Kidney (tissue), 14 donors: ENCODE measurements around the gene CCDC71. TPM values are rescaled to one million over a fixed set of nuclear protein-coding genes. Genes with fewer than 3 reads are reported as not detected.

Experiments
- DNase-seq, 5 donors: peaks; one replicate each; pipeline ENCODE4 v3.0.0-alpha.2; 2013 to 2020
- FAIRE-seq: peaks from 2 replicates; lab custom pipeline; 2012; peaks lifted over from hg19 to GRCh38; lab: Jason Lieb, UNC
- H3K27ac ChIP-seq, 2 donors: one replicate each; pipeline ENCODE4 v1.7.0; 2013; ENCODE audit warnings: low read depth in 2 of 2, low read length in 2 of 2, inconsistent platforms in 1 of 2
- H3K27me3 ChIP-seq: one replicate; pipeline ENCODE4 v1.7.1; 2013; ENCODE audit warnings: low read length, inconsistent platforms; ENCODE audit not compliant: control insufficient read depth, insufficient read depth
- H3K36me3 ChIP-seq, 3 donors: one replicate each; pipeline versions ENCODE4 v1.7.0 to v1.7.1; 2013; ENCODE audit warnings: low read length in 3 of 3, control low read depth in 1 of 3, inconsistent platforms in 1 of 3; ENCODE audit not compliant: insufficient read depth in 3 of 3, control insufficient read depth in 2 of 3
- H3K4me1 ChIP-seq, 3 donors: one replicate each; pipeline versions ENCODE4 v1.7.0 to v1.7.1; 2013; ENCODE audit warnings: low read length in 3 of 3, inconsistent platforms in 1 of 3, low read depth in 1 of 3; ENCODE audit not compliant: control insufficient read depth in 2 of 3, insufficient read depth in 2 of 3
- H3K4me3 ChIP-seq, 3 donors: one replicate each; pipeline versions ENCODE4 v1.7.0 to v1.8.1; 2013; ENCODE audit warnings: low read length in 3 of 3, control low read depth in 1 of 3, inconsistent platforms in 1 of 3
- H3K9ac ChIP-seq, 3 donors: one replicate each; pipeline versions ENCODE4 v1.7.0 to v1.7.1; 2013; ENCODE audit warnings: low read length in 3 of 3, control low read depth in 1 of 3, inconsistent platforms in 1 of 3
- H3K9me3 ChIP-seq, 3 donors: one replicate each; pipeline versions ENCODE4 v1.7.0 to v1.7.1; 2013; ENCODE audit warnings: low read length in 3 of 3, control low read depth in 1 of 3, inconsistent platforms in 1 of 3; ENCODE audit not compliant: control insufficient read depth in 2 of 3, insufficient read depth in 1 of 3
- intact Hi-C: fragments of 100-400 bp; cut with DNase I; formaldehyde crosslinking; loops from one replicate; pipeline ENCODE4 v1.11.1; 2022
- polyA plus RNA-seq: library from polyadenylated mRNA; stranded (reverse); fragments of 350-450 nt; fragmentation: Illumina TruSeq; extraction: RNeasy Lipid Tissue Mini Kit (QIAGEN cat#74804); gene quantifications from one replicate; pipeline ENCODE4 v1.2.3, GENCODE V29; 2014; ENCODE audit warnings: low read depth, low replicate concordance; ENCODE audit not compliant: insufficient read depth
- total RNA-seq: library from RNA; stranded (reverse); fragmentation: NEBNext Ultra II Directional; extraction: Animal tissue kit (Norgen Biotek cat#: 25700); gene quantifications from one replicate; pipeline ENCODE4 v1.2.1, GENCODE V29; 2021
- TF ChIP-seq, protein P1 (sequence below): IDR thresholded peaks from 3 replicates; pipeline ENCODE4 v1.5.1; 2012; ENCODE audit warnings: mild to moderate bottlenecking, moderate library complexity, borderline replicate concordance; ENCODE audit not compliant: insufficient read depth; ENCODE audit errors: extremely low read depth
- donor health status: control.
- donor health status: control.
- donor health status: control.
- donor health status: control.
- donor health status: control.
- donor health status: DM: yes; HTN: yes; CAD: no.
- donor health status: Normal renal cell carcinoma (clear cell type).

CCDC71 gene
- total and polyA plus RNA-seq, 2 donors from 2014 or later = 21.0 to 27.6 TPM

DNA sequence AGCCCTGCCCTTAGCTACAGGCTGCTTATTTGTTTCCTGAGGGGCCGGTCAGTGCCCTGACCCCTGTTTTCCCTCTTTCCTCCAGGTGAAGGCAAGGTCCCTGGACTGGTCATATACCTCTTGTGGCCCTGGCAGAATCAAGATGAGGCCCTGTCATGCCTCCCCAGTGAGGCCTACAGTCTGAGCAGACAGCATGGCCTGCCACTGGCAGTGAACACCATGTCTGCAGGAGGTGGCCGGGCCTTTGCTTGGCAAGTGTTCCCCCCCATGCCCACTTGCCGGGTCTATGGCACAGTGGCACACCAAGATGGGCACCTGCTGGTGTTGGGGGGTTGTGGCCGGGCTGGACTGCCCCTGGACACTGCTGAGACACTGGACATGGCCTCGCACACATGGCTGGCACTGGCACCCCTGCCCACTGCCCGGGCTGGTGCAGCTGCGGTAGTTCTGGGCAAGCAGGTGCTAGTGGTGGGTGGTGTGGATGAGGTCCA lies 6.5 kb upstream of the CCDC71 start:
- Histone ChIP-seq H3K4me1 (peaks cover 0 to 32% (median 29%) of the 10 kb centered on the region in 3 donors), H3K9ac (peak overlapping the region in 2 of 3 donors; percentile 52 to 67), H3K27ac (peak overlapping the region; percentile 74 to 88), H3K36me3 (peaks cover 0 to 20% (median 2%) of the 10 kb centered on the region in 3 donors), H3K4me3 (peak overlapping the region; percentile 83 to 89 (median 85)), H3K9me3 (no peaks in the 10 kb centered on the region), H3K27me3 (no peaks in the 10 kb centered on the region)
- DNase-seq = peak in 2 of 5 donors; percentile 56 to 74
- no peak for FAIRE-seq
- TF ChIP-seq, protein P1, sequence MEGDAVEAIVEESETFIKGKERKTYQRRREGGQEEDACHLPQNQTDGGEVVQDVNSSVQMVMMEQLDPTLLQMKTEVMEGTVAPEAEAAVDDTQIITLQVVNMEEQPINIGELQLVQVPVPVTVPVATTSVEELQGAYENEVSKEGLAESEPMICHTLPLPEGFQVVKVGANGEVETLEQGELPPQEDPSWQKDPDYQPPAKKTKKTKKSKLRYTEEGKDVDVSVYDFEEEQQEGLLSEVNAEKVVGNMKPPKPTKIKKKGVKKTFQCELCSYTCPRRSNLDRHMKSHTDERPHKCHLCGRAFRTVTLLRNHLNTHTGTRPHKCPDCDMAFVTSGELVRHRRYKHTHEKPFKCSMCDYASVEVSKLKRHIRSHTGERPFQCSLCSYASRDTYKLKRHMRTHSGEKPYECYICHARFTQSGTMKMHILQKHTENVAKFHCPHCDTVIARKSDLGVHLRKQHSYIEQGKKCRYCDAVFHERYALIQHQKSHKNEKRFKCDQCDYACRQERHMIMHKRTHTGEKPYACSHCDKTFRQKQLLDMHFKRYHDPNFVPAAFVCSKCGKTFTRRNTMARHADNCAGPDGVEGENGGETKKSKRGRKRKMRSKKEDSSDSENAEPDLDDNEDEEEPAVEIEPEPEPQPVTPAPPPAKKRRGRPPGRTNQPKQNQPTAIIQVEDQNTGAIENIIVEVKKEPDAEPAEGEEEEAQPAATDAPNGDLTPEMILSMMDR = no peak
- intact Hi-C loops = loop anchor here (10.0 kb wide), 1 partner anchor 112 kb away; no protein-coding TSS in a partner anchor

DNA sequence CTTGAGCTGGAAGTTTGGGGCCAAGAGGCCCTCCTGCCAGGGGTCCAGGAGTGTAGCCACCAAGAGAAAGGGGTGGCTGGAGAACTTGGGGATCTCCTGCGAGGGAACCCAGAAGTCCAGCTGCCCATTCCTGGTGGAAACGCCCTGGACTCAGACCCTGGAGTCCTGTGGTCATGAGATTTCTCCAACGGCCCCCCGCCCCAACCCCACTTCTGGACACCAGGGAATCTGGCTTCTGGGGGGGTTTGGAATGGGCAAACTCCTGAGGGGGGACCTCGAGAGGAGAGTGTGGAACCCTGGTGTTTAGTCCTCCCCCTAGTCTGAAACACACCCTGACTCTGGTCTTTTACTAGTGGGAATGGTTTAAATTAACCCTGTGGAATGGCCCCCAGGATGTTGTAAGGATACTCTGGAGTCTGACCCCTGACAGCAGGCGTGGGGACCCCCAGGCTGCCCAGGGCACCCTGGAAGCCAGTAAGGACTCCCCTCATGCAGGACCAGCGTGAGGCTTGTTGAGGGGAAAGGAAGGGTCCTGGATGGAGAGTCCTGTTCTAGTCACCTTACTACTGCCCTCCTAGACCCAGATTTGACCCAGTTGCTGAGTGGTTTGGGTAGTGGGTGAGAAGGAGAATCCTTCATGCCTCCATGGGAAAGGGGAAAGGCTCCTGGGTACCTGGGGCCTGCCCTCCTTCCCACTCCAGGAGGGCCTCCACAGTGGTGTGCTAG lies 5.8 kb upstream of the CCDC71 start:
- Histone ChIP-seq H3K27ac (peak overlapping the region; percentile 74 to 88), H3K9me3 (no peaks in the 10 kb centered on the region), H3K4me1 (peaks cover 0 to 33% (median 32%) of the 10 kb centered on the region in 3 donors), H3K36me3 (peaks cover 0 to 20% (median 2%) of the 10 kb centered on the region in 3 donors), H3K9ac (peak overlapping the region; percentile 27 to 96 (median 67)), H3K27me3 (no peaks in the 10 kb centered on the region), H3K4me3 (peak overlapping the region; percentile 83 to 89 (median 85))
- no peak for FAIRE-seq
- TF ChIP-seq, protein P1 = no peak
- intact Hi-C loops = loop anchor here (10.0 kb wide), 1 partner anchor 113 kb away; no protein-coding TSS in a partner anchor
- peak in 2 of 5 donors; percentile 7 to 74 for DNase-seq

DNA sequence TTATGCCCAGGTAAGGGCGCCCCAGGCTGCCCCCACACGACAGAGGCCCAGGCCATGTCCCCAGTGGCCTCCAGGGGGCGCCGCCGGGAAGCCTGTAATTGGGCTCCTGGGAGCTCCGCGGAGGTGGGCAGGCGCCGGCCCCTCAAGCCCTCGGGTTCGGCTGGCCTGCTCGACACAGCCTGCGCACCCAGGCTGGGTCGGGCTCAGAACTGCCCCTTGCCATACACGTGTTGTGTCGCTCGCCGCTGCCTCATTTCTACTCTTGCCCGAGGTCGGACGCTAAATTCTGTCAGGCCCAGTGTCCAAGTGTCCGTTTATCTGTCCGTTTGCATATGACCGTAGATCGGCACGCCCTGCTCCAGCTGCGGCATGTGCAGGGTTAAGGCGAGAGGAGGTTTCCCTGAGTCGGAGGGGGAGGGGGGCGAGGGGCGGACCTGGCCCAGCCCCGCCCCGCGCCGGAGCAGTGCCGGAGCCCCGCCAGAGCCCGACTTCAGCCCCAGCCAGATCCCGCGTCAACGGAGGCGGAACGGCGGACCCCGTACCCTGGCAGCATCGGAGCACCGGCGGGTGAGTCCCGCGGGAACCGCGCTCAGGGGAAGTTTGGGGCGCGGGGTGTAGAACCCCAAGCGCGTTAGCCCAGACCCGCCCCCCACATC lies 5.1 kb upstream of the CCDC71 start, which contains the start of gene KLHDC8B:
Gene KLHDC8B, plus strand, starts transcription at position 480 of the 656 bp plus-strand sequence. CDS start 1,172 bp downstream, outside the sequence.
- Histone ChIP-seq H3K36me3 (peaks cover 0 to 18% (median 2%) of the 10 kb centered on the region in 3 donors), H3K9ac (peak within 1 kb of the TSS; percentile 67 to 96 (median 77)), H3K27ac (peak within 1 kb of the TSS; percentile 74 to 88), H3K4me3 (peak within 1 kb of the TSS; percentile 83 to 89 (median 85)), H3K9me3 (no peaks in the 10 kb centered on the region), H3K4me1 (peaks cover 0 to 40% (median 38%) of the 10 kb centered on the region in 3 donors), H3K27me3 (no peaks in the 10 kb centered on the region)
- FAIRE-seq (no peak), DNase-seq (peak; percentile 90 to 95 (median 94))
- TF ChIP-seq, protein P1 = peak; percentile 75
- intact Hi-C loops = loop anchor here (10.0 kb wide), 1 partner anchor 114 kb away; no protein-coding TSS in a partner anchor
